Smooth muscle cell (in vitro differentiated cells): ENCODE data around the gene RFLNA. TPM values are rescaled to one million over a fixed set of nuclear protein-coding genes. Genes with fewer than 3 reads are reported as not detected.

Experiments
- DNase-seq: peaks from one replicate; lab custom pipeline; 2025; ENCODE audit not compliant: unreplicated experiment; lab: John Stamatoyannopoulos, UW
- H2AFZ ChIP-seq: fragments of 200-600 bp; sonication (generic); 2 replicates; pipeline ENCODE4 v1.6.0; 2016; ENCODE audit warnings: antibody characterized with exemption, low read depth, mild to moderate bottlenecking
- H3F3A ChIP-seq: fragments of 200-600 bp; sonication (generic); 2 replicates; pipeline ENCODE4 v1.6.0; 2017; ENCODE audit warnings: antibody characterized with exemption, low read depth
- H3K27ac ChIP-seq: fragments of 200-600 bp; sonication (generic); 2 replicates; pipeline ENCODE4 v1.5.1; 2016; ENCODE audit warnings: low read depth, mild to moderate bottlenecking
- H3K27me3 ChIP-seq: fragments of 200-600 bp; sonication (generic); 2 replicates; pipeline ENCODE4 v1.6.1; 2016; ENCODE audit warnings: low read depth, mild to moderate bottlenecking
- H3K36me3 ChIP-seq: fragments of 200-600 bp; sonication (generic); 2 replicates; pipeline ENCODE4 v1.5.1; 2016; ENCODE audit warnings: low read depth
- H3K4me1 ChIP-seq: fragments of 200-600 bp; sonication (generic); 2 replicates; pipeline ENCODE4 v1.5.1; 2016; ENCODE audit warnings: low read depth
- H3K4me2 ChIP-seq: fragments of 200-600 bp; sonication (generic); 2 replicates; pipeline ENCODE4 v1.6.0; 2016; ENCODE audit warnings: mild to moderate bottlenecking
- H3K4me3 ChIP-seq: fragments of 200-600 bp; sonication (generic); 2 replicates; pipeline ENCODE4 v1.5.1; 2016; ENCODE audit warnings: mild to moderate bottlenecking
- H3K79me2 ChIP-seq: fragments of 200-600 bp; sonication (generic); 2 replicates; pipeline ENCODE4 v1.6.0; 2016; ENCODE audit warnings: low read depth, mild to moderate bottlenecking
- H3K9ac ChIP-seq: fragments of 200-600 bp; sonication (generic); 2 replicates; pipeline ENCODE4 v1.6.0; 2016; ENCODE audit warnings: low read depth
- H3K9me3 ChIP-seq: fragments of 200-600 bp; sonication (generic); replicated peaks from 2 replicates; pipeline ENCODE4 v1.5.1; 2016; ENCODE audit warnings: low read depth
- H4K20me1 ChIP-seq: fragments of 200-600 bp; sonication (generic); 2 replicates; pipeline ENCODE4 v1.6.0; 2016; ENCODE audit warnings: low read depth
- whole genome bisulfite sequencing: methylation state at CpG from one replicate; pipeline ENCODE4 v1.1.7; 2016; ENCODE audit warnings: low lambda C conversion rate; 5-methylcytosine and 5-hydroxymethylcytosine counted together
- polyA plus RNA-seq: library from polyadenylated mRNA; unstranded; fragments of >200 nt; fragmentation: Nextera tagmentation; extraction: Ambion mirVana; gene quantifications from 2 replicates; pipeline ENCODE4 v1.2.1, GENCODE V29; 2016
- total RNA-seq: library from RNA; depleted of rRNA; stranded (reverse); fragments of >200 nt; gene quantifications from 2 replicates; pipeline ENCODE4 v1.2.3, GENCODE V29; 2014
- TF ChIP-seq, protein P1 (sequence below): fragments of 200-600 bp; sonication (generic); IDR thresholded peaks from 2 replicates; pipeline ENCODE4 v1.5.1; 2017; ENCODE audit warnings: borderline replicate concordance, mild to moderate bottlenecking, antibody characterized with exemption; ENCODE audit not compliant: insufficient read depth, poor library complexity, severe bottlenecking

RFLNA gene
- total and polyA plus RNA-seq, 2 experiments from 2014 or later: 30.2 to 51.5 TPM

- 93% methylated on average over 24 of the region's 27 CpGs for WGBS
- Histone ChIP-seq H4K20me1 (peaks cover 81% of the 10 kb centered on the region), H3K79me2 (no peaks in the 10 kb centered on the region), H3K27me3 (no peaks in the 10 kb centered on the region), H3K4me1 (no peaks in the 10 kb centered on the region), H3K9me3 (no peaks in the 10 kb centered on the region), H3K4me3 (no peak overlapping the region), H3F3A (no peaks in the 10 kb centered on the region), H2AFZ (no peak overlapping the region), H3K27ac (no peak overlapping the region), H3K4me2 (no peak overlapping the region), H3K9ac (no peak overlapping the region), H3K36me3 (no peaks in the 10 kb centered on the region)
- no peak for DNase-seq
- TF ChIP-seq, protein P1, sequence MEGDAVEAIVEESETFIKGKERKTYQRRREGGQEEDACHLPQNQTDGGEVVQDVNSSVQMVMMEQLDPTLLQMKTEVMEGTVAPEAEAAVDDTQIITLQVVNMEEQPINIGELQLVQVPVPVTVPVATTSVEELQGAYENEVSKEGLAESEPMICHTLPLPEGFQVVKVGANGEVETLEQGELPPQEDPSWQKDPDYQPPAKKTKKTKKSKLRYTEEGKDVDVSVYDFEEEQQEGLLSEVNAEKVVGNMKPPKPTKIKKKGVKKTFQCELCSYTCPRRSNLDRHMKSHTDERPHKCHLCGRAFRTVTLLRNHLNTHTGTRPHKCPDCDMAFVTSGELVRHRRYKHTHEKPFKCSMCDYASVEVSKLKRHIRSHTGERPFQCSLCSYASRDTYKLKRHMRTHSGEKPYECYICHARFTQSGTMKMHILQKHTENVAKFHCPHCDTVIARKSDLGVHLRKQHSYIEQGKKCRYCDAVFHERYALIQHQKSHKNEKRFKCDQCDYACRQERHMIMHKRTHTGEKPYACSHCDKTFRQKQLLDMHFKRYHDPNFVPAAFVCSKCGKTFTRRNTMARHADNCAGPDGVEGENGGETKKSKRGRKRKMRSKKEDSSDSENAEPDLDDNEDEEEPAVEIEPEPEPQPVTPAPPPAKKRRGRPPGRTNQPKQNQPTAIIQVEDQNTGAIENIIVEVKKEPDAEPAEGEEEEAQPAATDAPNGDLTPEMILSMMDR: no peak
These were observed 8.1 kb downstream of the RFLNA start for GRCh38 chr12:124302807-124303578.

GRCh38 chr12:124303579-124304313, 8.9 kb downstream of the RFLNA start:
- H3K4me2 ChIP-seq: no peak overlapping the region
- no peaks in the 10 kb centered on the region for H3K4me1 ChIP-seq
- no peak overlapping the region for H2AFZ ChIP-seq
- H3K4me3 ChIP-seq: no peak overlapping the region
- no peak overlapping the region for H3K27ac ChIP-seq
- 96% methylated on average over 29 of the region's 38 CpGs for WGBS
- TF ChIP-seq, protein P1: no peak
- H3F3A ChIP-seq: no peaks in the 10 kb centered on the region
- H4K20me1 ChIP-seq: peaks cover 82% of the 10 kb centered on the region
- DNase-seq: no peak
- H3K36me3 ChIP-seq: no peaks in the 10 kb centered on the region
- no peaks in the 10 kb centered on the region for H3K27me3 ChIP-seq
- H3K9ac ChIP-seq: no peak overlapping the region
- H3K79me2 ChIP-seq: no peaks in the 10 kb centered on the region
- no peaks in the 10 kb centered on the region for H3K9me3 ChIP-seq

DNA sequence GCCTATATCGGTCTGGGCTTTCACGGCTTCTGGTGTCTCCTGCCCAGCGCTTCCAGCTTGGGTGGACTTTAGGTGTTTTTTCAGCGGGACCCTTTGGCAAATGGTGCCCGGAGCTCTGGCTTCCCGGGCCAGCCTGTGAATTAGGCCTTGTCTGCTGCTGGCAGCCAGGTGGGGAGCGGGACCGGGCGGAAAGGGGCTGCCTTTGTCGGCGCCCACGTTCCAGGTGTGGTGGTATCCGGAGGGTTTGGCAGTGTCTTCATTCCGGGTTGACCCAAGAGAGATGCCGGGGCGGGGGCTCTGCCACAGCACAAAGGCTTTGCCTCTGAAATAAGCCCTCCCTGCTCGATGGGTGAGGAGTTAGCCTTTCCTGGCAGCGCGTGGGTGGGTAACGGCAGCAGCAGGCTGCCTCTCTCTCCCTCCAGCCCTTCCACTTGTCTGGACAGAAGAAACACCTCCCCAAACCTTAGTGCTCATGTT, 9.5 kb downstream of the RFLNA start:
- no peak for DNase-seq
- Histone ChIP-seq H3K27ac (no peak overlapping the region), H3K79me2 (no peaks in the 10 kb centered on the region), H3K36me3 (no peaks in the 10 kb centered on the region), H3K27me3 (no peaks in the 10 kb centered on the region), H2AFZ (no peak overlapping the region), H3K4me1 (no peaks in the 10 kb centered on the region), H3F3A (no peaks in the 10 kb centered on the region), H3K9ac (no peak overlapping the region), H3K9me3 (no peaks in the 10 kb centered on the region), H4K20me1 (peaks cover 82% of the 10 kb centered on the region), H3K4me3 (no peak overlapping the region), H3K4me2 (no peak overlapping the region)
- WGBS: 92% methylated on average over 20 of the region's 20 CpGs
- TF ChIP-seq, protein P1: no peak
